Caco-2 (cell line): Measurements from ENCODE around the gene IRF9. TPM values are rescaled to one million over a fixed set of nuclear protein-coding genes. Genes with fewer than 3 reads are reported as not detected.

Experiments used
- BruUV-seq: library from RNA; stranded (reverse); fragments of 400-500 nt; replicated peaks from 2 replicates; lab custom pipeline; 2021; lab: Mats Ljungman, UMichigan
- CTCF ChIA-PET: fragments of 300-600 bp; sonication (Branson Sonifier 250); formaldehyde crosslinking; loops from one replicate; lab custom pipeline; 2022; ENCODE audit warnings: antibody characterized with exemption; lab: Charles Lee
- POLR2A ChIA-PET: fragments of 300-600 bp; sonication (Branson Sonifier 250); formaldehyde crosslinking; loops from one replicate; lab custom pipeline; 2022; ENCODE audit warnings: antibody characterized with exemption; lab: Charles Lee
- DNase-seq, 2 experiments: peaks; one replicate each; pipeline versions ENCODE4 v3.0.0 to v3.0.0-alpha.2; 2020 to 2022
- H3K27me3 ChIP-seq: replicated peaks from 2 replicates; pipeline ENCODE4 v1.6.0; 2011; ENCODE audit warnings: low read length; ENCODE audit not compliant: control insufficient read depth, insufficient read depth
- H3K36me3 ChIP-seq: 2 replicates; pipeline ENCODE4 v1.5.1; 2011; ENCODE audit warnings: low read length; ENCODE audit not compliant: control insufficient read depth, insufficient read depth
- H3K4me1 ChIP-seq: fragments of 250-450 bp; sonication (Bioruptor Pico); 2 replicates; pipeline ENCODE4 v1.5.1; 2020; ENCODE audit warnings: mild to moderate bottlenecking
- H3K4me3 ChIP-seq: 2 replicates; pipeline ENCODE4 v1.5.1; 2011; ENCODE audit warnings: low read depth, mild to moderate bottlenecking, control low read depth, low read length
- H3K9me3 ChIP-seq: fragments of 250-450 bp; sonication (Bioruptor Pico); 2 replicates; pipeline ENCODE4 v1.5.1; 2020; ENCODE audit warnings: mild to moderate bottlenecking, moderate library complexity
- H3K27ac Mint-ChIP-seq: one replicate; pipeline ENCODE4 v1.8.0; 2022; ENCODE audit warnings: mixed read lengths; ENCODE audit not compliant: unreplicated experiment
- H3K27me3 Mint-ChIP-seq: one replicate; pipeline ENCODE4 v1.8.0; 2022; ENCODE audit warnings: mixed read lengths; ENCODE audit not compliant: insufficient read depth, unreplicated experiment
- H3K36me3 Mint-ChIP-seq: one replicate; pipeline ENCODE4 v1.8.0; 2022; ENCODE audit warnings: mild to moderate bottlenecking, mixed read lengths; ENCODE audit not compliant: insufficient read depth, unreplicated experiment
- H3K4me1 Mint-ChIP-seq: one replicate; pipeline ENCODE4 v1.8.0; 2022; ENCODE audit warnings: low read depth, mixed read lengths; ENCODE audit not compliant: unreplicated experiment
- H3K4me3 Mint-ChIP-seq: one replicate; pipeline ENCODE4 v1.8.0; 2022; ENCODE audit warnings: mild to moderate bottlenecking, moderate library complexity, mixed read lengths; ENCODE audit not compliant: unreplicated experiment
- H3K9me3 Mint-ChIP-seq: one replicate; pipeline ENCODE4 v1.8.0; 2022; ENCODE audit warnings: mixed read lengths; ENCODE audit not compliant: unreplicated experiment
- CTCF ChIP-seq, 2 experiments: fragments of 200-600 bp in 1 of 2; IDR thresholded peaks; 1 replicate in 1 of 2; 2 replicates in 1 of 2; pipeline versions ENCODE4 v1.5.1 to v1.8.0; 2011 to 2022; ENCODE audit warnings: antibody characterized with exemption in 1 of 2, control low read depth in 1 of 2, inconsistent platforms in 1 of 2, low read depth in 1 of 2, low read length in 1 of 2, mild to moderate bottlenecking in 1 of 2, moderate library complexity in 1 of 2; ENCODE audit not compliant: insufficient read depth in 1 of 2, severe bottlenecking in 1 of 2, unreplicated experiment in 1 of 2
- intact Hi-C: fragments of 100-400 bp; cut with micrococcal nuclease; formaldehyde crosslinking; loops from one replicate; pipeline ENCODE4 v1.10.0; 2022; ENCODE audit not compliant: unreplicated experiment
- total RNA-seq: library from RNA; stranded (reverse); gene quantifications from 2 replicates; pipeline ENCODE4 v1.2.3, GENCODE V29; 2022

The IRF9 gene
- total RNA-seq, 1 experiment from 2014 or later, result 55.4 TPM

- Histone ChIP-seq H3K9me3 (no peaks in the 10 kb centered on the region), H3K4me3 (peak overlapping the region; percentile 10; the same call in 1 of the 2 replicates), H3K27me3 (no peaks in the 10 kb centered on the region), H3K36me3 (peaks cover 3% of the 10 kb centered on the region), H3K4me1 (no peaks in the 10 kb centered on the region; the same call in 1 of the 2 replicates)
- intact Hi-C loops, result no loop called here
- no peak for TF ChIP-seq CTCF (IDR thresholded peaks at IDR 0.05; ENCODE audit: insufficient read depth in 1 of 2, low read depth in 1 of 2, low read length in 1 of 2, severe bottlenecking in 1 of 2, unreplicated experiment in 1 of 2)
- Mint-ChIP-seq H3K4me3 (peak overlapping the region; percentile 99), H3K4me1 (peaks cover 41% of the 10 kb centered on the region), H3K27ac (no peak overlapping the region), H3K9me3 (no peaks in the 10 kb centered on the region), H3K27me3 (no peaks in the 10 kb centered on the region), H3K36me3 (peaks cover 24% of the 10 kb centered on the region)
- CTCF ChIA-PET, result interaction anchor here (0.6 to 1.2 kb wide), 2 partner anchors 22 to 69 kb away, joined by 3 read pairs; partner anchors contain the start of gene IRF9
- POLR2A ChIA-PET, result interaction anchor here (0.6 kb wide), 1 partner anchor 24 kb away, joined by 4 read pairs; the partner anchor contains the start of genes DCAF11 and NRL
- no TSS peak for BruUV-seq
- peak in 1 of 2 experiments; percentile 26 for DNase-seq
These were observed 21.7 kb upstream of the IRF9 start for GRCh38 chr14:24139272-24139934.

- Mint-ChIP-seq H3K9me3 (no peaks in the 10 kb centered on the region), H3K27ac (peak within 1 kb of the TSS; percentile 88), H3K4me3 (peak within 1 kb of the TSS; percentile 99), H3K27me3 (no peaks in the 10 kb centered on the region), H3K36me3 (peaks cover 28% of the 10 kb centered on the region), H3K4me1 (peaks cover 43% of the 10 kb centered on the region)
- POLR2A ChIA-PET, result interaction anchor here (0.5 to 1.7 kb wide), 12 partner anchors 8 to 101 kb away, joined by 3 to 24 read pairs (median 4); partner anchors contain the start of genes CHMP4A, DCAF11, IPO4 and IRF9
- peak; percentile 99 to 100 for DNase-seq
- no peaks in the 10 kb centered on the region; the same call in 1 of the 2 replicates for H3K4me1 ChIP-seq
- peaks cover 5% of the 10 kb centered on the region for H3K36me3 ChIP-seq
- peak; percentile 13 to 50 for TF ChIP-seq CTCF (IDR thresholded peaks at IDR 0.05; ENCODE audit: insufficient read depth in 1 of 2, low read depth in 1 of 2, low read length in 1 of 2, severe bottlenecking in 1 of 2, unreplicated experiment in 1 of 2)
- intact Hi-C loops, result loop anchor here (1.0 to 2.0 kb wide), 3 partner anchors 20 to 72 kb away; partner anchors contain the start of genes CHMP4A, DCAF11, IRF9 and NRL
- CTCF ChIA-PET, result interaction anchor here (0.6 to 1.7 kb wide), 8 partner anchors 10 to 188 kb away, joined by 3 to 13 read pairs (median 5); partner anchors contain the start of genes DCAF11, DHRS4, IRF9 and NRL
- BruUV-seq, result TSS peak; percentile 13
- H3K9me3 ChIP-seq, result no peaks in the 10 kb centered on the region
- H3K4me3 ChIP-seq, result peak within 1 kb of the TSS; percentile 84
- no peaks in the 10 kb centered on the region for H3K27me3 ChIP-seq
These were observed 19.8 kb upstream of the IRF9 start, which contains the start of gene EMC9 for GRCh38 chr14:24141097-24141880. TSS of gene EMC9 (minus strand) at chr14:24141591. CDS start at chr14:24141304, 287 bp downstream.

- Histone ChIP-seq H3K4me3 (no peak overlapping the region), H3K4me1 (peaks cover 5% of the 10 kb centered on the region), H3K36me3 (peaks cover 5% of the 10 kb centered on the region), H3K27me3 (no peaks in the 10 kb centered on the region), H3K9me3 (no peaks in the 10 kb centered on the region)
- intact Hi-C loops, result no loop called here
- POLR2A ChIA-PET, result no interaction called here
- no TSS peak for BruUV-seq
- peaks cover 32% of the 10 kb centered on the region for H3K4me1 Mint-ChIP-seq
- TF ChIP-seq CTCF (IDR thresholded peaks at IDR 0.05; ENCODE audit: insufficient read depth in 1 of 2, low read depth in 1 of 2, low read length in 1 of 2, severe bottlenecking in 1 of 2, unreplicated experiment in 1 of 2), result no peak
- peaks cover 48% of the 10 kb centered on the region for H3K36me3 Mint-ChIP-seq
- CTCF ChIA-PET, result no interaction called here
- H3K4me3 Mint-ChIP-seq, result peak overlapping the region; percentile 54
- DNase-seq, result no peak
- H3K27me3 Mint-ChIP-seq, result no peaks in the 10 kb centered on the region
- no peak overlapping the region for H3K27ac Mint-ChIP-seq
- no peaks in the 10 kb centered on the region for H3K9me3 Mint-ChIP-seq
These were observed 17.6 kb upstream of the IRF9 start for GRCh38 chr14:24143511-24143910.
